WTC11 (cell line): ENCODE data around the gene G2E3.

ENCODE experiments used
- SMAD3 ChIP-seq: sonication (generic); formaldehyde crosslinking; IDR thresholded peaks from 2 replicates; pipeline ENCODE4 v1.8.0; 2022; ENCODE audit warnings: missing genetic modification reagents, mild to moderate bottlenecking, borderline replicate concordance
- ZNF263 ChIP-seq: sonication (generic); formaldehyde crosslinking; IDR thresholded peaks from 2 replicates; pipeline ENCODE4 v1.8.1; 2022; ENCODE audit warnings: low read depth, mild to moderate bottlenecking, moderate library complexity, missing genetic modification reagents
- TF ChIP-seq, protein P1 (sequence below): fragments of 200-600 bp; IDR thresholded peaks from 2 replicates; pipeline ENCODE4 v1.8.0; 2022; ENCODE audit warnings: antibody characterized with exemption

DNA sequence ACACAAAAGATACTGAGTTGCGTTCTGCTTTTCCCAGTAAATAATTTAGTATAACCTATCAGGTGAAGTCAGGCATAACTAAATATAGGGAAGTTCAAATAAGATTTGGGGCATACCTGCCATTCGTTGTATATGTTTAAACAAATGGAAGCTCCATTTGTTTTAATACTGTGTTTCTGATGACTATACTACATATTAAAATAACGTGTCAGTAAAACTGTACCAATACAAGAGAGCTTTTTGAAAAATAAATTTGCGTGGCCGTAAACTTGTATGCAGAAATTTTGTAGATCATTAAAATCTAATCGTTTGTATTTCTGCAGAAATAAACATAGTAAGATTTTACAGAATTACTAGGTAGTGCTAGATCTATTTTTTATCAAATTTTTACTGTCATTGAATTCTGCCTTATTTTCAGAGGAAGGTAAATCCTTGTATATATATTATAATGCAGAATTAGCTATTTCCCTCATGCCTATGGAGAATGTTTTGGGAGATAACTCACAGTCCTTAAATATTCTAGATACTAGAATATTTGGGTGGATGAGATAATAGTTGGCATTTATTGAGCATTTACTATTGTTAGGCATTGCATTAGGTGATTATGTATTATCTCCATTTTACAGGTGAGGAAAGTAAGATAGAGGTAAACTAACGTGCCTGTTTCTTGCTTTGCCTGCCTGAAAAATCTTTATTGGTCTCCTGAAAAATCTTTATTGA, 64.6 kb downstream of the G2E3 start:
- TF ChIP-seq, protein P1, sequence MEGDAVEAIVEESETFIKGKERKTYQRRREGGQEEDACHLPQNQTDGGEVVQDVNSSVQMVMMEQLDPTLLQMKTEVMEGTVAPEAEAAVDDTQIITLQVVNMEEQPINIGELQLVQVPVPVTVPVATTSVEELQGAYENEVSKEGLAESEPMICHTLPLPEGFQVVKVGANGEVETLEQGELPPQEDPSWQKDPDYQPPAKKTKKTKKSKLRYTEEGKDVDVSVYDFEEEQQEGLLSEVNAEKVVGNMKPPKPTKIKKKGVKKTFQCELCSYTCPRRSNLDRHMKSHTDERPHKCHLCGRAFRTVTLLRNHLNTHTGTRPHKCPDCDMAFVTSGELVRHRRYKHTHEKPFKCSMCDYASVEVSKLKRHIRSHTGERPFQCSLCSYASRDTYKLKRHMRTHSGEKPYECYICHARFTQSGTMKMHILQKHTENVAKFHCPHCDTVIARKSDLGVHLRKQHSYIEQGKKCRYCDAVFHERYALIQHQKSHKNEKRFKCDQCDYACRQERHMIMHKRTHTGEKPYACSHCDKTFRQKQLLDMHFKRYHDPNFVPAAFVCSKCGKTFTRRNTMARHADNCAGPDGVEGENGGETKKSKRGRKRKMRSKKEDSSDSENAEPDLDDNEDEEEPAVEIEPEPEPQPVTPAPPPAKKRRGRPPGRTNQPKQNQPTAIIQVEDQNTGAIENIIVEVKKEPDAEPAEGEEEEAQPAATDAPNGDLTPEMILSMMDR = no peak
- TF ChIP-seq SMAD3 (CRISPR knock-in tag) (no peak), ZNF263 (CRISPR knock-in tag) (no peak)
